ENCODE results near the gene MORC3.
A peak's percentile ranks its signal among the peaks of the same experiment; 100 is the strongest.
"Not testable (repeated sequence)": the region's sequence is repeated elsewhere in the genome, so short reads cannot be mapped to it uniquely, and the experiment has no call there.

Gene MORC3, protein sequence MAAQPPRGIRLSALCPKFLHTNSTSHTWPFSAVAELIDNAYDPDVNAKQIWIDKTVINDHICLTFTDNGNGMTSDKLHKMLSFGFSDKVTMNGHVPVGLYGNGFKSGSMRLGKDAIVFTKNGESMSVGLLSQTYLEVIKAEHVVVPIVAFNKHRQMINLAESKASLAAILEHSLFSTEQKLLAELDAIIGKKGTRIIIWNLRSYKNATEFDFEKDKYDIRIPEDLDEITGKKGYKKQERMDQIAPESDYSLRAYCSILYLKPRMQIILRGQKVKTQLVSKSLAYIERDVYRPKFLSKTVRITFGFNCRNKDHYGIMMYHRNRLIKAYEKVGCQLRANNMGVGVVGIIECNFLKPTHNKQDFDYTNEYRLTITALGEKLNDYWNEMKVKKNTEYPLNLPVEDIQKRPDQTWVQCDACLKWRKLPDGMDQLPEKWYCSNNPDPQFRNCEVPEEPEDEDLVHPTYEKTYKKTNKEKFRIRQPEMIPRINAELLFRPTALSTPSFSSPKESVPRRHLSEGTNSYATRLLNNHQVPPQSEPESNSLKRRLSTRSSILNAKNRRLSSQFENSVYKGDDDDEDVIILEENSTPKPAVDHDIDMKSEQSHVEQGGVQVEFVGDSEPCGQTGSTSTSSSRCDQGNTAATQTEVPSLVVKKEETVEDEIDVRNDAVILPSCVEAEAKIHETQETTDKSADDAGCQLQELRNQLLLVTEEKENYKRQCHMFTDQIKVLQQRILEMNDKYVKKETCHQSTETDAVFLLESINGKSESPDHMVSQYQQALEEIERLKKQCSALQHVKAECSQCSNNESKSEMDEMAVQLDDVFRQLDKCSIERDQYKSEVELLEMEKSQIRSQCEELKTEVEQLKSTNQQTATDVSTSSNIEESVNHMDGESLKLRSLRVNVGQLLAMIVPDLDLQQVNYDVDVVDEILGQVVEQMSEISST

DNA sequence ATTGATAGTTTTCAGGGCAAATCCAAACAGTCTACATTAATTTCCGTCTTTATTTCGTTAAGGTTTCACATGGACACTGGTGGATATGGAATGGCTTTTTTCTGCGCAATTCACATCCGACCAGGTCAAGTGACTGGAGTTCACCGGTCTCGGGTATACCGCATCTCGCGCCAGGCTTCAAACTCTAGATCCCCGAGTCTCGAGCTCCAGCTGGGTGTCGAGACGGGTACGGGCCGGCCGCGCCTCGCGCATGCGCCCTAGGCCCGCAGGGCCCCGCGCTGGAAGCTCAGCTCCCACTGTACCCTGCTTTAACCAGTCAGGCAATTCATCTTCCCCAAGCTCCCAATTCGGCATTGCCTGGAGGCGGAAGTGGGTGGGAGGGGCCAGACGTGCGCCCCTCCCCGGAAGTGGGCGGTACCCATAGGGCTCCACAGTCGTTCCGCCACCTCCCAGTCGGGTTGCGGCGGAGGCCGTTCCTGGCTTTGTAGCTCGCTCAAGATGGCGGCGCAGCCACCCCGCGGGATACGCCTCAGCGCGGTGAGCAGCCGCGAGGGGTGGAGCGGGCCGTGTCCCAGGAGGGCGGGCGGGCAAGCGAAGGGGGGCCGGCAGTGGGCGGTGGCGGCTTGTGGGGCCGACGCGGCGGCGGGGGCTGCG is at the start of gene MORC3:
MORC3 (plus strand) TSS at position 431 of the 654 bp plus-strand sequence; CDS start at position 499, 68 bp downstream.
- peak; percentile 99 for DNase-seq

GRCh38 chr21:36270786-36271695 is 49.0 kb upstream of the MORC3 start:
- DNase-seq: not testable (repeated sequence)

DNA sequence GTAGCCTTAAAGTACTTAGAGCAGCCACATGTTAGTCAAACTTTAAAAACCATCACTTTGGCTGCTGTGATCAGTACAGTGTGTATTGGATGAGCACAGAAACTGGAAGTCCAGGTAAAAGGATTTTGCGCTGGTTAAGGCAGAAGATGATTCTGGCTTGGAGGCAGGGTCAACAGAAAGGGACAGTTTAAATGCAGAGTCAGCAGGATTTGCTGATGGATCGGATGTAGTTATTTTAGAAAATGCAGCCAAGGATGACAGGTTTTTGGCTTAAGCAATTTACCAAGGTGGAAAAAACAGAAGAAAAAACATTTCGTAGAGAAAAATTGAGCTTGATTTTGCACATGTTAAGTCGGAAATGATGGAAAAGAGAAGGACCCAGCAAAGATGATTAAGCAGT is 45.9 kb upstream of the MORC3 start:
- DNase-seq: no peak

GRCh38 chr21:36282568-36283230 is 37.3 kb upstream of the MORC3 start:
- no peak for DNase-seq

- not testable (repeated sequence) for DNase-seq
These were observed 36.8 kb upstream of the MORC3 start for GRCh38 chr21:36283231-36283622.

GRCh38 chr21:36288651-36289243 is 31.2 kb upstream of the MORC3 start:
- DNase-seq: no peak

DNA sequence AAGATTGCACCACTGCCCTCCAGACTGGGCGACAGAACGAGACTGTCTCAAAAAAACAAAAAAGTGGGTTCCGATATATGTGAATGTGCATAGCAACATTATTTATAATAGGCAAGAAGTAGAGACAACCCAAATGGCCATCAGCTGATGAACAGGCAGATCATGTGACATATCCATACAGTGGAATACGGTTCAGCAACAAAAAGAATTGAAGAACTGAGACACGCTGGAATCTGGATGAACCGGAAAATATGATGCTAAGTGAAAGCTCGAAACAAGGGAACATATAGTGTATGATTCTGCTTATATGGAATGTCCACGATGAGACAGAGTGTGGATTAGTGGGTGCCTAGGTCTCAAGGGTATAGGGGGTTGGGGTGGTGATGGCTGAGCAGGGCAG is 28.5 kb upstream of the MORC3 start:
- DNase-seq: no peak

- DNase-seq: no peak
These were observed 22.5 kb upstream of the MORC3 start for GRCh38 chr21:36297406-36297937.

GRCh38 chr21:36297938-36298572 is 21.9 kb upstream of the MORC3 start:
- peak; percentile 46 for DNase-seq

- DNase-seq: no peak
These were observed 13.0 kb upstream of the MORC3 start for GRCh38 chr21:36306872-36307534.

DNA sequence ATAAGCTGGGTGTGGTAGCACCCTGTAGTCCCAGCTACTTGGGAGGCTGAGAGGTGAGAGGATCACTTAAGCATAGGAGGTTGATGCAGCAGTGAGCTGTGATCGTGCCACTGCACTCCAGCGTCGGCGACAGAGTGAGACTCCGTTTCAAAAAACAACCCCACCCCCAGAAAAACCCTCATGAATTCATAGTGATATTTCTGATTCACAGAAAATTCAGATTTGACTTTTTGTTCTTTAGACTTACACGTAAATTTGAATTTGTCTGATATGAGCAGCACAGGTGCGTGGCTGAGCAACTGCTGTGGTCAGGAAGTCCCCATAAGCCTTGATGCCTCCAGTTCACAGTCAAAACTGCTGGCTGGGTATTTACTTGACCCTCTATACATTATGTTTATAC is 10.0 kb upstream of the MORC3 start:
- DNase-seq: no peak

DNA sequence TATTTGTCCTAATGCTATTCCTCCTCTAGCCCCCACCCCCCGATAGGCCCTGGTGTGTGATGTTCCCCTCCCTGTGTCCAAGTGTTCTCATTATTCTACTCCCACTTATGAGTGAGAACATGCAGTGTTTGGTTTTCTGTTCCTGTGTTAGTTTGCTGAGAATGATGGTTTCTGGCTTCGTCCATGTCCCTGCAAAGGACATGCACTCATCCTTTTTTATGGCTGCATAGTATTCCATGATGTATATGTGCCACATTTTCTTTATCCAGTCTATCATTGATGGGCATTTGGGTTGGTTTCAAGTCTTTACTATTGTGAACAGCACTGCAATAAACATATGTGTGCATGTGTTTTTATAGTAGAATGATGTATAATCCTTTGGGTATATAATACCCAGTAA is 6.6 kb upstream of the MORC3 start:
- DNase-seq: not testable (repeated sequence)

- not testable (repeated sequence) for DNase-seq
These were observed 4.0 kb upstream of the MORC3 start for GRCh38 chr21:36316045-36316444.

DNA sequence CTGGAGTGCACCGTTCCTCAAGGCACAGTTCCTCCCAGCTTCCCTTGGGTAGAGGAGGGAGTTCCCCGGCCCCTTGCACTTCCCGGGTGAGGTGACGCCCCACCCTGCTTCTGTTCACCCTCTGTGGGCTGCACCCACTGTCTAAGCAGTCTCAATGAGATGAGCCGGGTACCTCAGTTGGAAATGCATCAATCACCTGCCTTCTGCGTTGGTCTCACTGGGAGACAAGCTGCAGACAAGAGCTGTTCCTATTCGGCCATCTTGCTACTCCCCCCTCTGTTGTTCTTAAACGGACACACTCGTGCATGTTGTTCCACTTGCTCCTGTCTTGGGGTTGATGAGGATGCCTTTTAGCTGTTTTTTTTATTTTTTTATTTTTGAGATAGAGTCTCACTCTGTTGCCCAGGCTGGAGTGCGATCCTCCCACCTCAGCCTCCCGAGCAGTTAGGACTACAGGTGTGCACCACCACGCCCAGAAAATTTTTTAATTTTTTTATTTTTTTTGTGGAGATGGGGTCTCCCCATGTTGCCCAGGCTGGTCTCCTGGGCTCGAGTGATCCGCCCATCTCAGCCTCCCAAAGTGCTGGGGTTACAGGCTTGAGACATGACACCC is 3.0 kb upstream of the MORC3 start:
- no peak for DNase-seq

GRCh38 chr21:36319406-36319766 is 611 bp upstream of the MORC3 start:
- DNase-seq: not testable (repeated sequence)

- DNase-seq: peak; percentile 93
These were observed 676 bp downstream of the MORC3 start for GRCh38 chr21:36320421-36321324.

DNA sequence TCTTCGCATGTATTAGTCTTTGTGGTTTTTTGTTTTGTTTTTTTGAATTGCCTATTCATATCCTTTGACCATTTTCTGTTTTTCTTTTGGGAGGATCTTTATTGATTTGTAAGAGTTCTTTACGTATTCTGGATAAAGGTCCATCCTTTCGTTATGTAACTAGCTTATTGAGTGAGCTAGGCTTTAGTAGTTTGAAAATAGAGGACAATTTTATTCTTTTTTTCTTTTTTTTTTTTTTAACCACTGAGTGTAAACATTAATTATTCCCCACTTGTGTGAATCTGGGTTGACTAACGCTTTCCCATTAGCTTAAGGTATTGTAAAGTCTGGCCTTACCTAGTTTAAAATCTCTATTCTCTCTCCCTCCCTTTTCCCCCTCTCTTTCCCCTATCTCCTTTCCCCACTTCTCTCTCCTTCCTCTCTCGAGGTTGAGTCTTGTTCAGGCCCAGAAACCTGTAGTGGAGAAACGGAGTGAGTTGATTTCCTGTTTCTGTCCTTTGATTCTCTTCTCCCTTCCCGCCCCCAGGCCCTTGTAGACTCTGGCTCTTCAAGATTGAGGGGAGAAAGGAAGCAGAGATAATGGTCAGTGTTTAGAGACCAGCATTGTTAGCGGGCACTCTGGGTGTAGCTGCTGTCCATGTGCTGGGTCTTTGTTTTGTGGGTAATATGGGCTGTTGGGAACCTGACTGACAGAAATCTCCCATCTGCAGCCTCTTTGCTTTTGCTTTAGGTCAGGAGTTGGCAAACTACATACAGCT is 1.5 kb downstream of the MORC3 start:
- DNase-seq: peak; percentile 83

GRCh38 chr21:36322083-36322424 is 2.1 kb downstream of the MORC3 start:
- no peak for DNase-seq

Measured in NCI-H69 (cell line).